HCT116 (cell line): ENCODE results near the gene METTL6.

Source experiments
- EZH2 ChIP-seq: fragments of 200-600 bp; sonication (generic); IDR thresholded peaks from 2 replicates; pipeline ENCODE4 v1.6.1; 2017; ENCODE audit warnings: antibody characterized with exemption, mixed run types
- MAX ChIP-seq: IDR thresholded peaks from 2 replicates; pipeline ENCODE4 v1.6.1; 2012
- POLR2A ChIP-seq: IDR thresholded peaks from 2 replicates; pipeline ENCODE4 v1.7.0; 2011; ENCODE audit warnings: borderline replicate concordance; ENCODE audit not compliant: insufficient read depth, insufficient read length; ENCODE audit errors: extremely low read depth
- POLR2AphosphoS5 ChIP-seq: IDR thresholded peaks from 2 replicates; pipeline ENCODE4 v1.6.1; 2011; ENCODE audit warnings: mild to moderate bottlenecking, low read depth, low read length, moderate library complexity
- RAD21 ChIP-seq: IDR thresholded peaks from 2 replicates; pipeline ENCODE4 v1.6.1; 2012; ENCODE audit warnings: low read depth, mild to moderate bottlenecking
- REST ChIP-seq: IDR thresholded peaks from 2 replicates; pipeline ENCODE4 v1.6.1; 2012; ENCODE audit warnings: low read depth
- ZNF274 ChIP-seq: fragments of 200-500 bp; sonication (Bioruptor generic); IDR thresholded peaks from 2 replicates; pipeline ENCODE4 v1.6.1; 2014; ENCODE audit warnings: mild to moderate bottlenecking, low read depth, low read length, inconsistent platforms
- TF ChIP-seq, protein P1 (sequence below), 3 experiments: fragments of 200-600 bp in 1 of 3; sonication (generic) in 1 of 3; IDR thresholded peaks in 2 of 3; conservative IDR thresholded peaks in 1 of 3; 2 replicates each; pipeline ENCODE4 v1.5.1; 2012 to 2017; ENCODE audit warnings: low read depth in 2 of 3, low read length in 2 of 3, antibody characterized with exemption in 1 of 3, borderline replicate concordance in 1 of 3, control low read depth in 1 of 3, mild to moderate bottlenecking in 1 of 3, mixed read lengths in 1 of 3, mixed run types in 1 of 3, moderate library complexity in 1 of 3; ENCODE audit not compliant: insufficient read depth in 1 of 3

GRCh38 chr3:15403495-15403894, 23.8 kb downstream of the METTL6 start:
- TF ChIP-seq RAD21 = no peak
- TF ChIP-seq, protein P1, sequence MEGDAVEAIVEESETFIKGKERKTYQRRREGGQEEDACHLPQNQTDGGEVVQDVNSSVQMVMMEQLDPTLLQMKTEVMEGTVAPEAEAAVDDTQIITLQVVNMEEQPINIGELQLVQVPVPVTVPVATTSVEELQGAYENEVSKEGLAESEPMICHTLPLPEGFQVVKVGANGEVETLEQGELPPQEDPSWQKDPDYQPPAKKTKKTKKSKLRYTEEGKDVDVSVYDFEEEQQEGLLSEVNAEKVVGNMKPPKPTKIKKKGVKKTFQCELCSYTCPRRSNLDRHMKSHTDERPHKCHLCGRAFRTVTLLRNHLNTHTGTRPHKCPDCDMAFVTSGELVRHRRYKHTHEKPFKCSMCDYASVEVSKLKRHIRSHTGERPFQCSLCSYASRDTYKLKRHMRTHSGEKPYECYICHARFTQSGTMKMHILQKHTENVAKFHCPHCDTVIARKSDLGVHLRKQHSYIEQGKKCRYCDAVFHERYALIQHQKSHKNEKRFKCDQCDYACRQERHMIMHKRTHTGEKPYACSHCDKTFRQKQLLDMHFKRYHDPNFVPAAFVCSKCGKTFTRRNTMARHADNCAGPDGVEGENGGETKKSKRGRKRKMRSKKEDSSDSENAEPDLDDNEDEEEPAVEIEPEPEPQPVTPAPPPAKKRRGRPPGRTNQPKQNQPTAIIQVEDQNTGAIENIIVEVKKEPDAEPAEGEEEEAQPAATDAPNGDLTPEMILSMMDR (IDR thresholded peaks at IDR 0.05 in 2 of 3, conservative IDR thresholded peaks at IDR 0.05 in 1 of 3; ENCODE audit: borderline replicate concordance in 1 of 3, insufficient read depth in 1 of 3, low read depth in 2 of 3, low read length in 2 of 3) = no peak
- no peak for TF ChIP-seq POLR2A
- TF ChIP-seq ZNF274 = no peak
- TF ChIP-seq REST = no peak
- TF ChIP-seq POLR2AphosphoS5 = no peak
- TF ChIP-seq EZH2 = no peak
- no peak for TF ChIP-seq MAX
